ENCODE data around the gene PKN2.

PKN2 gene

GRCh38 chr1:88729297-88729696 lies 45.2 kb downstream of the PKN2 start:
- peaks cover 18 to 48% of the 10 kb centered on the region in 2 donors for H3K4me1 Mint-ChIP-seq (ENCODE audit: low read depth in 2 of 2)
- no peaks in the 10 kb centered on the region for H3K27me3 Mint-ChIP-seq
- H3K4me3 Mint-ChIP-seq: no peak overlapping the region
- DNase-seq: no peak
- no peaks in the 10 kb centered on the region for H3K9me3 Mint-ChIP-seq
- no peak for ATAC-seq (replicated peaks)
- peaks cover 16% of the 10 kb centered on the region for H3K36me3 Mint-ChIP-seq (ENCODE audit: insufficient read depth)
- no peak overlapping the region for H3K27ac Mint-ChIP-seq

GRCh38 chr1:88730132-88730675 lies 46.1 kb downstream of the PKN2 start:
- DNase-seq (no peak), ATAC-seq (replicated peaks) (no peak)
- peaks cover 16% of the 10 kb centered on the region for H3K36me3 Mint-ChIP-seq (ENCODE audit: insufficient read depth)
- peak overlapping the region in 1 of 2 donors; percentile 15 for H3K27ac Mint-ChIP-seq
- H3K4me1 Mint-ChIP-seq (ENCODE audit: low read depth in 2 of 2): peaks cover 15 to 52% of the 10 kb centered on the region in 2 donors
- no peak overlapping the region for H3K4me3 Mint-ChIP-seq
- H3K9me3 Mint-ChIP-seq: no peaks in the 10 kb centered on the region
- H3K27me3 Mint-ChIP-seq: no peaks in the 10 kb centered on the region

GRCh38 chr1:88730995-88731394 lies 46.9 kb downstream of the PKN2 start:
- Mint-ChIP-seq H3K9me3 (peaks cover 0 to 5% of the 10 kb centered on the region in 2 donors), H3K4me3 (no peak overlapping the region), H3K4me1 (ENCODE audit: low read depth in 2 of 2) (peaks cover 15 to 52% of the 10 kb centered on the region in 2 donors), H3K27me3 (no peaks in the 10 kb centered on the region), H3K36me3 (ENCODE audit: insufficient read depth) (peaks cover 16% of the 10 kb centered on the region), H3K27ac (no peak overlapping the region)
- ATAC-seq (replicated peaks) (no peak), DNase-seq (no peak)

GRCh38 chr1:88731475-88732269 lies 47.6 kb downstream of the PKN2 start:
- peaks cover 20% of the 10 kb centered on the region for H3K36me3 Mint-ChIP-seq (ENCODE audit: insufficient read depth)
- H3K27ac Mint-ChIP-seq: no peak overlapping the region
- ATAC-seq (replicated peaks) (no peak), DNase-seq (no peak)
- H3K27me3 Mint-ChIP-seq: no peaks in the 10 kb centered on the region
- peaks cover 15 to 45% of the 10 kb centered on the region in 2 donors for H3K4me1 Mint-ChIP-seq (ENCODE audit: low read depth in 2 of 2)
- no peak overlapping the region for H3K4me3 Mint-ChIP-seq
- peaks cover 0 to 7% of the 10 kb centered on the region in 2 donors for H3K9me3 Mint-ChIP-seq

- H3K27me3 Mint-ChIP-seq: no peaks in the 10 kb centered on the region
- DNase-seq (no peak), ATAC-seq (replicated peaks) (no peak)
- no peak overlapping the region for H3K27ac Mint-ChIP-seq
- no peak overlapping the region for H3K4me3 Mint-ChIP-seq
- peaks cover 0 to 7% of the 10 kb centered on the region in 2 donors for H3K9me3 Mint-ChIP-seq
- H3K4me1 Mint-ChIP-seq (ENCODE audit: low read depth in 2 of 2): peaks cover 12 to 33% of the 10 kb centered on the region in 2 donors
- H3K36me3 Mint-ChIP-seq (ENCODE audit: insufficient read depth): peaks cover 11% of the 10 kb centered on the region
These were observed 51.3 kb downstream of the PKN2 start for GRCh38 chr1:88735382-88735781.

GRCh38 chr1:88735909-88736308 lies 51.8 kb downstream of the PKN2 start:
- Mint-ChIP-seq H3K27me3 (no peaks in the 10 kb centered on the region), H3K4me1 (ENCODE audit: low read depth in 2 of 2) (peaks cover 12 to 33% of the 10 kb centered on the region in 2 donors), H3K4me3 (no peak overlapping the region), H3K36me3 (ENCODE audit: insufficient read depth) (peaks cover 14% of the 10 kb centered on the region), H3K27ac (no peak overlapping the region), H3K9me3 (peaks cover 0 to 7% of the 10 kb centered on the region in 2 donors)
- ATAC-seq (replicated peaks) (no peak), DNase-seq (no peak)

GRCh38 chr1:88736633-88737248 lies 52.7 kb downstream of the PKN2 start:
- Mint-ChIP-seq H3K27ac (no peak overlapping the region), H3K9me3 (peaks cover 0 to 7% of the 10 kb centered on the region in 2 donors), H3K27me3 (no peaks in the 10 kb centered on the region), H3K4me1 (ENCODE audit: low read depth in 2 of 2) (peaks cover 12 to 30% of the 10 kb centered on the region in 2 donors), H3K36me3 (ENCODE audit: insufficient read depth) (peaks cover 11% of the 10 kb centered on the region), H3K4me3 (no peak overlapping the region)
- no peak for DNase-seq
- peak; percentile 29 for ATAC-seq (replicated peaks)

GRCh38 chr1:88737338-88737927 lies 53.4 kb downstream of the PKN2 start:
- H3K27ac Mint-ChIP-seq: peak overlapping the region in 1 of 2 donors; percentile 1
- H3K4me3 Mint-ChIP-seq: no peak overlapping the region
- DNase-seq: no peak
- ATAC-seq (replicated peaks): no peak
- peaks cover 12 to 30% of the 10 kb centered on the region in 2 donors for H3K4me1 Mint-ChIP-seq (ENCODE audit: low read depth in 2 of 2)
- peaks cover 0 to 7% of the 10 kb centered on the region in 2 donors for H3K9me3 Mint-ChIP-seq
- H3K27me3 Mint-ChIP-seq: no peaks in the 10 kb centered on the region
- H3K36me3 Mint-ChIP-seq (ENCODE audit: insufficient read depth): peaks cover 11% of the 10 kb centered on the region

- peaks cover 12 to 21% of the 10 kb centered on the region in 2 donors for H3K4me1 Mint-ChIP-seq (ENCODE audit: low read depth in 2 of 2)
These were observed 56.7 kb downstream of the PKN2 start for GRCh38 chr1:88740784-88741183.

GRCh38 chr1:88741413-88741812 lies 57.3 kb downstream of the PKN2 start:
- DNase-seq (no peak), ATAC-seq (replicated peaks) (no peak)
- no peaks in the 10 kb centered on the region for H3K9me3 Mint-ChIP-seq
- no peak overlapping the region for H3K4me3 Mint-ChIP-seq
- peaks cover 23% of the 10 kb centered on the region for H3K36me3 Mint-ChIP-seq (ENCODE audit: insufficient read depth)
- peaks cover 12 to 21% of the 10 kb centered on the region in 2 donors for H3K4me1 Mint-ChIP-seq (ENCODE audit: low read depth in 2 of 2)
- H3K27me3 Mint-ChIP-seq: no peaks in the 10 kb centered on the region
- no peak overlapping the region for H3K27ac Mint-ChIP-seq

More at GRCh38 chr1:88740784-88741183, 56.7 kb downstream of the PKN2 start:
- H3K9me3 Mint-ChIP-seq: peaks cover 0 to 5% of the 10 kb centered on the region in 2 donors
- DNase-seq: no peak
- H3K36me3 Mint-ChIP-seq (ENCODE audit: insufficient read depth): peaks cover 25% of the 10 kb centered on the region
- H3K27ac Mint-ChIP-seq: no peak overlapping the region
- no peak overlapping the region for H3K4me3 Mint-ChIP-seq
- H3K27me3 Mint-ChIP-seq: no peaks in the 10 kb centered on the region
- ATAC-seq (replicated peaks): no peak

- H3K36me3 Mint-ChIP-seq (ENCODE audit: insufficient read depth): peaks cover 21% of the 10 kb centered on the region
- no peaks in the 10 kb centered on the region for H3K9me3 Mint-ChIP-seq
- no peaks in the 10 kb centered on the region for H3K27me3 Mint-ChIP-seq
- no peak overlapping the region for H3K4me3 Mint-ChIP-seq
- DNase-seq (no peak), ATAC-seq (replicated peaks) (no peak)
- no peak overlapping the region for H3K27ac Mint-ChIP-seq
- peaks cover 7 to 21% of the 10 kb centered on the region in 2 donors for H3K4me1 Mint-ChIP-seq (ENCODE audit: low read depth in 2 of 2)
These were observed 58.5 kb downstream of the PKN2 start for GRCh38 chr1:88742531-88742930.

- ATAC-seq (replicated peaks) (no peak), DNase-seq (no peak)
- Mint-ChIP-seq H3K27ac (peak overlapping the region in 1 of 2 donors; percentile 28), H3K27me3 (no peaks in the 10 kb centered on the region), H3K4me3 (no peak overlapping the region), H3K4me1 (ENCODE audit: low read depth in 2 of 2) (peaks cover 0 to 8% of the 10 kb centered on the region in 2 donors), H3K9me3 (no peaks in the 10 kb centered on the region), H3K36me3 (ENCODE audit: insufficient read depth) (peaks cover 21% of the 10 kb centered on the region)
These were observed 60.1 kb downstream of the PKN2 start for GRCh38 chr1:88744142-88744541.

GRCh38 chr1:88746916-88747315 lies 62.8 kb downstream of the PKN2 start:
- peak overlapping the region in 1 of 2 donors; percentile 49 for H3K27ac Mint-ChIP-seq
- H3K4me3 Mint-ChIP-seq: no peak overlapping the region
- DNase-seq: no peak
- peaks cover 14% of the 10 kb centered on the region for H3K36me3 Mint-ChIP-seq (ENCODE audit: insufficient read depth)
- H3K4me1 Mint-ChIP-seq (ENCODE audit: low read depth in 2 of 2): peaks cover 1 to 15% of the 10 kb centered on the region in 2 donors
- ATAC-seq (replicated peaks): no peak
- H3K9me3 Mint-ChIP-seq: no peaks in the 10 kb centered on the region
- no peaks in the 10 kb centered on the region for H3K27me3 Mint-ChIP-seq
